GM04503 (cell line): Measurements from ENCODE around the gene NRBP1.
"Not testable (repeated sequence)": the region's sequence is repeated elsewhere in the genome, so short reads cannot be mapped to it uniquely, and the experiment has no call there.

Experiments
- DNase-seq: peaks from one replicate; pipeline ENCODE4 v3.0.0-alpha.2; 2012; ENCODE audit warnings: low read depth

The NRBP1 gene

GRCh38 chr2:27421660-27422250, 6.7 kb upstream of the NRBP1 start:
- DNase-seq = no peak

- DNase-seq = no peak
These were observed 5.5 kb upstream of the NRBP1 start for GRCh38 chr2:27422958-27423357.

GRCh38 chr2:27425039-27425438, 3.4 kb upstream of the NRBP1 start:
- not testable (repeated sequence) for DNase-seq

- no peak for DNase-seq
These were observed 593 bp upstream of the NRBP1 start for GRCh38 chr2:27427863-27428212.

- peak; percentile 34 for DNase-seq
These were observed 629 bp downstream of the NRBP1 start for GRCh38 chr2:27428978-27429541.

- DNase-seq = no peak
These were observed 3.0 kb downstream of the NRBP1 start for GRCh38 chr2:27431395-27431794.

- no peak for DNase-seq
These were observed 7.2 kb downstream of the NRBP1 start for GRCh38 chr2:27435628-27436027.

GRCh38 chr2:27441226-27441926, 12.9 kb downstream of the NRBP1 start:
- DNase-seq = no peak

GRCh38 chr2:27441958-27442919, 13.8 kb downstream of the NRBP1 start, which contains the start of gene KRTCAP3:
KRTCAP3 (plus strand) TSS chr2:27442381; CDS start chr2:27442413, 32 bp downstream.
- no peak for DNase-seq

- no peak for DNase-seq
These were observed 14.5 kb downstream of the NRBP1 start for GRCh38 chr2:27442920-27443282.

- no peak for DNase-seq
These were observed 16.7 kb downstream of the NRBP1 start for GRCh38 chr2:27445155-27445554.

GRCh38 chr2:27445615-27446014, 17.2 kb downstream of the NRBP1 start:
- no peak for DNase-seq

GRCh38 chr2:27446057-27446456, 17.6 kb downstream of the NRBP1 start:
- no peak for DNase-seq

GRCh38 chr2:27448381-27448780, 19.9 kb downstream of the NRBP1 start:
- DNase-seq = no peak

GRCh38 chr2:27451095-27451494, 22.7 kb downstream of the NRBP1 start:
- DNase-seq = no peak

- no peak for DNase-seq
These were observed 25.5 kb downstream of the NRBP1 start for GRCh38 chr2:27453968-27454367.

GRCh38 chr2:27461118-27461517, 32.7 kb downstream of the NRBP1 start:
- no peak for DNase-seq

GRCh38 chr2:27464443-27464842, 36.0 kb downstream of the NRBP1 start:
- no peak for DNase-seq

- DNase-seq = no peak
These were observed 43.5 kb downstream of the NRBP1 start for GRCh38 chr2:27471961-27472360.

- no peak for DNase-seq
These were observed 57.1 kb downstream of the NRBP1 start for GRCh38 chr2:27485496-27485895.

- DNase-seq = no peak
These were observed 60.7 kb downstream of the NRBP1 start for GRCh38 chr2:27489118-27489497.
